ENCODE data around the gene COL18A1. TPM values are rescaled to one million over a fixed set of nuclear protein-coding genes. Genes with fewer than 3 reads are reported as not detected.
A peak's percentile ranks its signal among the peaks of the same experiment; 100 is the strongest.

COL18A1 gene
- total RNA-seq, 1 experiment from 2014 or later, result 676 TPM

DNA sequence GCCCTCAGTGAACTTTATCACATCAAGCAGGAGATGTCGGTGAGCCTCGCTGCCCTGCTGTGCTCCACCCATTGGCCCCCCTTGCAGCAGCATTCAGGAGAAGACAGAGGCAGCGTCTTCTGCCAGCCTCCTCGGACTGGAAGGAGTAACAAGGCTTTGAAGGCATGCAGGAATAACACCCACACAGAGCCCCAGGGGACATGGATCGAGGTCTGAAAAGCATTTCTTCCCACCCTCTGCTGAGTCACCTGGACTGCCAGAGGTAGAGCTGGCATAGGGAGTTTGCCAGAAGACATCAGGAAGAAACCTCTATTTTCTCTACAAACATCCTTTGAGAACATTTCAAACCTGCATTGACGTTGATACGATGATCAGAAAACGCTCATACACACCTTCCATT, 42.9 kb downstream of the COL18A1 start:
- no peak overlapping the region for H3K4me3 ChIP-seq (ENCODE audit: low read depth in 2 of 2, low read length in 2 of 2)
- ATAC-seq (peak; percentile 16; the same call in 1 of the 2 replicates), DNase-seq (ENCODE audit: low read depth, low spot score) (no peak)
- H3K27ac ChIP-seq (ENCODE audit: low read length), result peak overlapping the region; percentile 66
- H3K9me3 ChIP-seq (ENCODE audit: control insufficient read depth, insufficient read depth, low read depth, low read length), result no peaks in the 10 kb centered on the region
- no TSS peak for BruUV-seq (replicated peaks)
- ChIA-PET POLR2A (no interaction called here), CTCF (no interaction called here)
- no peaks in the 10 kb centered on the region; the same call in 1 of the 2 replicates for H3K36me3 ChIP-seq (ENCODE audit: control insufficient read depth, insufficient read depth, low read length)
- in situ Hi-C loops (cut with HindIII; ENCODE audit: low pct_unique_long_range_greater_than_20kb, low sequenced_read_pairs) (no loop called here), intact Hi-C loops (cut with micrococcal nuclease; ENCODE audit: unreplicated experiment) (no loop called here)
- H3K4me1 ChIP-seq (ENCODE audit: control insufficient read depth, insufficient read depth, low read length), result peaks cover 55% of the 10 kb centered on the region
- H3K27me3 ChIP-seq (ENCODE audit: control insufficient read depth, insufficient read depth, low read length), result no peaks in the 10 kb centered on the region
- TF ChIP-seq, protein P1, sequence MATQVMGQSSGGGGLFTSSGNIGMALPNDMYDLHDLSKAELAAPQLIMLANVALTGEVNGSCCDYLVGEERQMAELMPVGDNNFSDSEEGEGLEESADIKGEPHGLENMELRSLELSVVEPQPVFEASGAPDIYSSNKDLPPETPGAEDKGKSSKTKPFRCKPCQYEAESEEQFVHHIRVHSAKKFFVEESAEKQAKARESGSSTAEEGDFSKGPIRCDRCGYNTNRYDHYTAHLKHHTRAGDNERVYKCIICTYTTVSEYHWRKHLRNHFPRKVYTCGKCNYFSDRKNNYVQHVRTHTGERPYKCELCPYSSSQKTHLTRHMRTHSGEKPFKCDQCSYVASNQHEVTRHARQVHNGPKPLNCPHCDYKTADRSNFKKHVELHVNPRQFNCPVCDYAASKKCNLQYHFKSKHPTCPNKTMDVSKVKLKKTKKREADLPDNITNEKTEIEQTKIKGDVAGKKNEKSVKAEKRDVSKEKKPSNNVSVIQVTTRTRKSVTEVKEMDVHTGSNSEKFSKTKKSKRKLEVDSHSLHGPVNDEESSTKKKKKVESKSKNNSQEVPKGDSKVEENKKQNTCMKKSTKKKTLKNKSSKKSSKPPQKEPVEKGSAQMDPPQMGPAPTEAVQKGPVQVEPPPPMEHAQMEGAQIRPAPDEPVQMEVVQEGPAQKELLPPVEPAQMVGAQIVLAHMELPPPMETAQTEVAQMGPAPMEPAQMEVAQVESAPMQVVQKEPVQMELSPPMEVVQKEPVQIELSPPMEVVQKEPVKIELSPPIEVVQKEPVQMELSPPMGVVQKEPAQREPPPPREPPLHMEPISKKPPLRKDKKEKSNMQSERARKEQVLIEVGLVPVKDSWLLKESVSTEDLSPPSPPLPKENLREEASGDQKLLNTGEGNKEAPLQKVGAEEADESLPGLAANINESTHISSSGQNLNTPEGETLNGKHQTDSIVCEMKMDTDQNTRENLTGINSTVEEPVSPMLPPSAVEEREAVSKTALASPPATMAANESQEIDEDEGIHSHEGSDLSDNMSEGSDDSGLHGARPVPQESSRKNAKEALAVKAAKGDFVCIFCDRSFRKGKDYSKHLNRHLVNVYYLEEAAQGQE (IDR thresholded peaks at IDR 0.05; ENCODE audit: insufficient read depth in 1 of 2, low read depth in 2 of 2, low read length in 1 of 2), result no peak
- TF ChIP-seq SIN3A (IDR thresholded peaks at IDR 0.05; ENCODE audit: borderline replicate concordance, insufficient read depth, low read depth, low read length), result no peak
- no peak for TF ChIP-seq TCF7L2 (IDR thresholded peaks at IDR 0.05; ENCODE audit: low read depth, low read length)
- no peak for TF ChIP-seq POLR2AphosphoS5 (IDR thresholded peaks at IDR 0.05; ENCODE audit: low read depth, low read length)

DNA sequence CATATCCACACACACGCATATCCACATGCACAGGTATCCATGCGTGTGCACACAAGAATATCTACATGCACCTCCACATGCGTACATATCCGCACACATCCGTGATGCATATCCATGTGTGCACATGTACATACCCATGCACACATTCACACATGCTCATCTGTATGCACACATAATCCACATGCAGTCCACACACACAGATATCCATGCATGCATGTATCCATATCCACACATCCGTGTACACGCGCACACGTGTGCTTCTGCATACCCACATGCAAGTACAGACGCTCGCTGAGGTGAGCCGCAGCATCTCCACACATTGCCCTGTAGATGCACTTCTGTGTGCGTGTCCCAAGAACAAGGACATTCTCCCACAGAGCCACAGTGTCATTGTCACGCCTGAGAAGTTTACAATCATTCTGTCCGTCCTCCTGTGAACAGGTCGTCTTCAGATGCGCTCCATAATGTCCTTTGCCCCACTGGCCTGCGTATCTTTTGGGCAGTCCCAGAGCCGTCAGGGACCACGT, 43.4 kb downstream of the COL18A1 start:
- intact Hi-C loops (cut with micrococcal nuclease; ENCODE audit: unreplicated experiment) (no loop called here), in situ Hi-C loops (cut with HindIII; ENCODE audit: low pct_unique_long_range_greater_than_20kb, low sequenced_read_pairs) (no loop called here)
- H3K4me3 ChIP-seq (ENCODE audit: low read depth in 2 of 2, low read length in 2 of 2), result no peak overlapping the region
- CTCF ChIA-PET, result no interaction called here
- no peaks in the 10 kb centered on the region for H3K27me3 ChIP-seq (ENCODE audit: control insufficient read depth, insufficient read depth, low read length)
- no peaks in the 10 kb centered on the region for H3K9me3 ChIP-seq (ENCODE audit: control insufficient read depth, insufficient read depth, low read depth, low read length)
- H3K4me1 ChIP-seq (ENCODE audit: control insufficient read depth, insufficient read depth, low read length), result peaks cover 55% of the 10 kb centered on the region
- POLR2A ChIA-PET, result no interaction called here
- peak overlapping the region; percentile 66 for H3K27ac ChIP-seq (ENCODE audit: low read length)
- TF ChIP-seq POLR2AphosphoS5 (IDR thresholded peaks at IDR 0.05; ENCODE audit: low read depth, low read length) (0 out of 2 replicates have a peak, but pooled peaks have one; percentile 32), TCF7L2 (IDR thresholded peaks at IDR 0.05; ENCODE audit: low read depth, low read length) (no peak)
- BruUV-seq (replicated peaks), result no TSS peak
- no peaks in the 10 kb centered on the region; the same call in 1 of the 2 replicates for H3K36me3 ChIP-seq (ENCODE audit: control insufficient read depth, insufficient read depth, low read length)
- DNase-seq (ENCODE audit: low read depth, low spot score) (no peak), ATAC-seq (no peak)

DNA sequence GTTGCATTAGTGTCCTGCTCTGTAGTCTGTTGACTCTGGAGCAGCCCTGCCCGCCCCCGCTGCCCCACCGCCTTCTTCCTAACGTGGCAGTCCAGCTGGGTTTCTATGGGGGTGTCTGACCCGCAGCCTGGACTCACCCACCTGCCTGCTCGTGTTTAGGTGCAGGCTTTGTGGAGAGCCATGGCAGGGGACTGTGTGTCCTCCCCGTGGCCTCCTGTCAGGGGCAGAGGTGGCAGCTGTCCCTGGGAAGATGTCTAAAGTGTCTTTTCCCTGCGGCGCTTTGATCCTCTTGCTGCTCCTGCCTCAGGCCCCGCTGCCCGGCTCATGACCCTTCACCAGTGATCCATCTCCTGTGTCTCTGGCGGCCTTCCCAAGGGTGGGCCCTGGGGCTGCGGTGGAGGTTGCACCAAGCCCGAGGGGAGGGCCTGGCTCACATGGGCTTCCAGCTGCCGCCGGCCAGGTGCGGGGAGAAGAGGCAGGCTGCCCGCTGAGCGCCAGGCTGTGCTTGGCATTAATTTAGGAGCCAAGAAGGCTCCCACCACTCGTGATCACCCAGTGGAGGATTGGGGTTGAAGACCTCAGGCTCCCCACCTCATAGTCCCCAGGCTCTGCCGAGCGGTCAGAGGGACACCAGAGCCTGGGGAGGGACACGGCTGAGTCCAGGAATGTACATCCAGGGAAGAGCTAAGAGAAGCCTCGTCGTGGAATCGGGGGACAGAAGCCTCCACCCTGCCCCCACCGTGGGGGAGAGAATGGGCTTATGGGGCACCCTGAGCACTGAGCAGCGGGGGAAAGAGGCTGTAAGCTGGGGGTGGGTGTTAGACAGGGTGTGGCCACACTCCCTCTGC, 44.1 kb downstream of the COL18A1 start:
- TF ChIP-seq SIN3A (IDR thresholded peaks at IDR 0.05; ENCODE audit: borderline replicate concordance, insufficient read depth, low read depth, low read length) (no peak), TCF7L2 (IDR thresholded peaks at IDR 0.05; ENCODE audit: low read depth, low read length) (peak; percentile 47; the same call in 1 of the 2 replicates)
- TF ChIP-seq, protein P1 (IDR thresholded peaks at IDR 0.05; ENCODE audit: insufficient read depth in 1 of 2, low read depth in 2 of 2, low read length in 1 of 2), result no peak
- intact Hi-C loops (cut with micrococcal nuclease; ENCODE audit: unreplicated experiment) (no loop called here), in situ Hi-C loops (cut with HindIII; ENCODE audit: low pct_unique_long_range_greater_than_20kb, low sequenced_read_pairs) (no loop called here)
- DNase-seq (ENCODE audit: low read depth, low spot score), result no peak
- Histone ChIP-seq H3K27ac (ENCODE audit: low read length) (peak overlapping the region; percentile 65), H3K36me3 (ENCODE audit: control insufficient read depth, insufficient read depth, low read length) (no peaks in the 10 kb centered on the region; the same call in 1 of the 2 replicates), H3K9me3 (ENCODE audit: control insufficient read depth, insufficient read depth, low read depth, low read length) (no peaks in the 10 kb centered on the region), H3K4me3 (ENCODE audit: low read depth in 2 of 2, low read length in 2 of 2) (no peak overlapping the region), H3K4me1 (ENCODE audit: control insufficient read depth, insufficient read depth, low read length) (peaks cover 61% of the 10 kb centered on the region), H3K27me3 (ENCODE audit: control insufficient read depth, insufficient read depth, low read length) (no peaks in the 10 kb centered on the region)
- BruUV-seq (replicated peaks), result no TSS peak
- ChIA-PET CTCF (no interaction called here), POLR2A (no interaction called here)
- ATAC-seq, result no peak

All from Panc1 (cell line).